Peyer's patch (tissue), 4 donors: ENCODE data around the gene SIRPB2.

Experiments used
- CTCF ChIP-seq, 6 experiments: fragments of 450-650 bp in 4 of 6; fragments of 200-600 bp in 2 of 6; sonication (generic) in 1 of 6; IDR thresholded peaks; one replicate each; pipeline ENCODE4 v1.5.1; 2017 to 2019; ENCODE audit warnings: antibody characterized with exemption in 6 of 6, mild to moderate bottlenecking in 3 of 6, moderate library complexity in 1 of 6
- POLR2A ChIP-seq, 2 donors: fragments of 450-650 bp; IDR thresholded peaks; one replicate each; pipeline ENCODE4 v1.5.1; 2017; ENCODE audit warnings: antibody characterized with exemption in 2 of 2, mild to moderate bottlenecking in 2 of 2, moderate library complexity in 2 of 2

- no peak for TF ChIP-seq POLR2A (IDR thresholded peaks at IDR 0.05)
- no peak for TF ChIP-seq CTCF (IDR thresholded peaks at IDR 0.05)
These were observed 48.7 kb upstream of the SIRPB2 start for GRCh38 chr20:1539816-1540419.
